ENCODE data around the gene WHAMM.

WHAMM gene

DNA sequence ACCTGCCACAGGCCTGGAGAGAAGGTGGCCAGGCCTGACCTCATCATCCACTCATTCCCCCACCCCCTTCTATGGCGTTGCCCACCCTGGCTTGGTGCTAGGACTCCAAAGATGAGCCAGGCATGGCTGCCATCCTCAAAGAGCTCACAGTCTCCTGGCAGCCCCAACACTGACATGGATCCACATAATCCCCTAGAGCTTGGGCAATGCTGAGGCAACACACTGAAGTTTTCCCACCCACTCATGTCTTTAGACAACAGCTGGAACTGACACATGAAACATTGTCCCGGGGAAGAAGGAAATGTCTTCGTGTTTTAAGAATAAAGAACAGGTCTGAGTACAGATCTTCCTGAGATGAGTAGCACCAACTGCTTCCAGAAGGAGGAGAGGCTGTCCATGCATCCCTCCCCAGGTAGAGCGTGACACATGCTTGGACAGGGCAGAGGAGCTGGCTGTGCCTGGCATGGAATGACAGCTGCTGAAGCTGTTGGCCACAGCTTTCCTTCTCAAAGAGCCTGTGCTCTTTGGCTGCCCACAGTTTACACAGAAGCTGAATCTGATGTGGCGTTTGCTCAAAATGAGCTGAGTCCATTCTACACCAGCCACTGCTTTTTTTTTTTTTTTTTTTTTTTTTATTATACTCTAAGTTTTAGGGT lies 73.0 kb downstream of the WHAMM start:
- no peaks in the 10 kb centered on the region for H3K4me1 ChIP-seq (ENCODE audit: insufficient read depth, poor library complexity, severe bottlenecking)
- no peaks in the 10 kb centered on the region for H3K9me3 ChIP-seq (ENCODE audit: severe bottlenecking)
- no peaks in the 10 kb centered on the region for H3K36me3 ChIP-seq (ENCODE audit: low read depth)
- H3K27ac ChIP-seq (ENCODE audit: poor library complexity, severe bottlenecking): no peak overlapping the region
- H3K27me3 ChIP-seq (ENCODE audit: insufficient read depth, poor library complexity, severe bottlenecking): no peaks in the 10 kb centered on the region
- DNase-seq (ENCODE audit: low spot score): no peak
- no peak for ATAC-seq (ENCODE audit: low read depth)
- H3K4me3 ChIP-seq (ENCODE audit: severe bottlenecking): no peak overlapping the region
- TF ChIP-seq, protein P1, sequence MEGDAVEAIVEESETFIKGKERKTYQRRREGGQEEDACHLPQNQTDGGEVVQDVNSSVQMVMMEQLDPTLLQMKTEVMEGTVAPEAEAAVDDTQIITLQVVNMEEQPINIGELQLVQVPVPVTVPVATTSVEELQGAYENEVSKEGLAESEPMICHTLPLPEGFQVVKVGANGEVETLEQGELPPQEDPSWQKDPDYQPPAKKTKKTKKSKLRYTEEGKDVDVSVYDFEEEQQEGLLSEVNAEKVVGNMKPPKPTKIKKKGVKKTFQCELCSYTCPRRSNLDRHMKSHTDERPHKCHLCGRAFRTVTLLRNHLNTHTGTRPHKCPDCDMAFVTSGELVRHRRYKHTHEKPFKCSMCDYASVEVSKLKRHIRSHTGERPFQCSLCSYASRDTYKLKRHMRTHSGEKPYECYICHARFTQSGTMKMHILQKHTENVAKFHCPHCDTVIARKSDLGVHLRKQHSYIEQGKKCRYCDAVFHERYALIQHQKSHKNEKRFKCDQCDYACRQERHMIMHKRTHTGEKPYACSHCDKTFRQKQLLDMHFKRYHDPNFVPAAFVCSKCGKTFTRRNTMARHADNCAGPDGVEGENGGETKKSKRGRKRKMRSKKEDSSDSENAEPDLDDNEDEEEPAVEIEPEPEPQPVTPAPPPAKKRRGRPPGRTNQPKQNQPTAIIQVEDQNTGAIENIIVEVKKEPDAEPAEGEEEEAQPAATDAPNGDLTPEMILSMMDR (IDR thresholded peaks at IDR 0.05; ENCODE audit: poor library complexity, severe bottlenecking): no peak
